ENCODE data around the gene SCN8A. TPM values are rescaled to one million over a fixed set of nuclear protein-coding genes. Genes with fewer than 3 reads are reported as not detected.

The SCN8A gene
- total RNA-seq, 3 donors from 2014 or later (not counting 1 experiment from before 2014, with no cell fraction given), result 0.42 to 0.66 (median 0.65) TPM

DNA sequence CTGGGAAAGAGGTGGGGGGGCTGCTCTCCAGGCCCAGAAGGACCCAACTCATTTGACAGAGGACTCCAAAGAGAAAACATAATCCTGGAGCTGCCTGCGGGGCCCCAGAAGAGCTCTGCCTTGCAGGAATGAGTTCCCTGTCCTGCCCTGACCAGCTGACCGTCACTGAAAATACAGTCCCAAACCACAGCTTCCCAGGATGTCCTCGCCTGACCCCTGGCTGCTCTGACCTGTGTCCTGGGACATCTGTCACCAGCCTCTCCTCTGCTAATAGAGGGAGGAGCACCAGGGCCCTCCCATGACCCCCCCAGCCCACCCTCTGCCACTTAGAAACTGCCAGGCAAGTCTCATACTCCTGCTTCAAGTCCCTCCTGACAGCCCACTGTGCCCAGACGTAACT is 247.7 kb downstream of the SCN8A start:
- intact Hi-C loops (cut with micrococcal nuclease), result no loop called here
- H3K27me3 ChIP-seq (ENCODE audit: control insufficient read depth, insufficient read depth, low read length), result peaks cover 5% of the 10 kb centered on the region
- no peak overlapping the region for H3K4me3 ChIP-seq (ENCODE audit: low read length)
- TF ChIP-seq, protein P1, sequence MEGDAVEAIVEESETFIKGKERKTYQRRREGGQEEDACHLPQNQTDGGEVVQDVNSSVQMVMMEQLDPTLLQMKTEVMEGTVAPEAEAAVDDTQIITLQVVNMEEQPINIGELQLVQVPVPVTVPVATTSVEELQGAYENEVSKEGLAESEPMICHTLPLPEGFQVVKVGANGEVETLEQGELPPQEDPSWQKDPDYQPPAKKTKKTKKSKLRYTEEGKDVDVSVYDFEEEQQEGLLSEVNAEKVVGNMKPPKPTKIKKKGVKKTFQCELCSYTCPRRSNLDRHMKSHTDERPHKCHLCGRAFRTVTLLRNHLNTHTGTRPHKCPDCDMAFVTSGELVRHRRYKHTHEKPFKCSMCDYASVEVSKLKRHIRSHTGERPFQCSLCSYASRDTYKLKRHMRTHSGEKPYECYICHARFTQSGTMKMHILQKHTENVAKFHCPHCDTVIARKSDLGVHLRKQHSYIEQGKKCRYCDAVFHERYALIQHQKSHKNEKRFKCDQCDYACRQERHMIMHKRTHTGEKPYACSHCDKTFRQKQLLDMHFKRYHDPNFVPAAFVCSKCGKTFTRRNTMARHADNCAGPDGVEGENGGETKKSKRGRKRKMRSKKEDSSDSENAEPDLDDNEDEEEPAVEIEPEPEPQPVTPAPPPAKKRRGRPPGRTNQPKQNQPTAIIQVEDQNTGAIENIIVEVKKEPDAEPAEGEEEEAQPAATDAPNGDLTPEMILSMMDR (IDR thresholded peaks at IDR 0.05), result no peak
- Mint-ChIP-seq H3K4me1 (no peaks in the 10 kb centered on the region), H3K27me3 (ENCODE audit: low read depth in 2 of 2) (peaks cover 14 to 20% of the 10 kb centered on the region in 2 donors), H3K9me3 (no peaks in the 10 kb centered on the region), H3K27ac (no peak overlapping the region), H3K4me3 (no peak overlapping the region), H3K36me3 (no peaks in the 10 kb centered on the region)
- no peak for DNase-seq
- no peaks in the 10 kb centered on the region for H3K36me3 ChIP-seq (ENCODE audit: control insufficient read depth, insufficient read depth, low read length)
- ATAC-seq, result no peak
- H3K9me3 ChIP-seq (ENCODE audit: control insufficient read depth, insufficient read depth, low read length), result no peaks in the 10 kb centered on the region
- 83% methylated on average over 3 of the region's 4 CpGs for WGBS (ENCODE audit: insufficient coverage)
- H3K4me1 ChIP-seq (ENCODE audit: control insufficient read depth, insufficient read depth, low read length), result no peaks in the 10 kb centered on the region
- H3K27ac ChIP-seq (ENCODE audit: low read length), result no peak overlapping the region

GRCh38 chr12:51839310-51839947 is 248.4 kb downstream of the SCN8A start:
- 86% methylated on average over 5 of the region's 5 CpGs for WGBS (ENCODE audit: insufficient coverage)

GRCh38 chr12:51840966-51841365 is 249.9 kb downstream of the SCN8A start:
- Mint-ChIP-seq H3K4me1 (peaks cover 0 to 2% of the 10 kb centered on the region in 2 donors), H3K4me3 (no peak overlapping the region), H3K27me3 (ENCODE audit: low read depth in 2 of 2) (peaks cover 24 to 35% of the 10 kb centered on the region in 2 donors), H3K9me3 (no peaks in the 10 kb centered on the region), H3K36me3 (no peaks in the 10 kb centered on the region), H3K27ac (no peak overlapping the region)
- Histone ChIP-seq H3K27me3 (ENCODE audit: control insufficient read depth, insufficient read depth, low read length) (peaks cover 11% of the 10 kb centered on the region), H3K4me1 (ENCODE audit: control insufficient read depth, insufficient read depth, low read length) (no peaks in the 10 kb centered on the region), H3K9me3 (ENCODE audit: control insufficient read depth, insufficient read depth, low read length) (no peaks in the 10 kb centered on the region), H3K4me3 (ENCODE audit: low read length) (no peak overlapping the region), H3K27ac (ENCODE audit: low read length) (no peak overlapping the region), H3K36me3 (ENCODE audit: control insufficient read depth, insufficient read depth, low read length) (no peaks in the 10 kb centered on the region)
- no peak for ATAC-seq
- no peak for DNase-seq
- WGBS (ENCODE audit: insufficient coverage), result 81% methylated on average over 6 of the region's 6 CpGs
- TF ChIP-seq, protein P1 (IDR thresholded peaks at IDR 0.05), result no peak
- intact Hi-C loops (cut with micrococcal nuclease), result no loop called here

More at GRCh38 chr12:51839310-51839947, 248.4 kb downstream of the SCN8A start:
- H3K9me3 Mint-ChIP-seq, result no peaks in the 10 kb centered on the region
- no peak overlapping the region for H3K27ac ChIP-seq (ENCODE audit: low read length)
- intact Hi-C loops (cut with micrococcal nuclease), result no loop called here
- ATAC-seq, result no peak
- TF ChIP-seq, protein P1 (IDR thresholded peaks at IDR 0.05), result no peak
- no peak overlapping the region for H3K4me3 Mint-ChIP-seq
- H3K9me3 ChIP-seq (ENCODE audit: control insufficient read depth, insufficient read depth, low read length), result no peaks in the 10 kb centered on the region
- no peak for DNase-seq
- H3K4me1 ChIP-seq (ENCODE audit: control insufficient read depth, insufficient read depth, low read length), result no peaks in the 10 kb centered on the region
- H3K36me3 Mint-ChIP-seq, result no peaks in the 10 kb centered on the region
- H3K27me3 Mint-ChIP-seq (ENCODE audit: low read depth in 2 of 2), result peaks cover 21 to 22% of the 10 kb centered on the region in 2 donors
- peaks cover 4% of the 10 kb centered on the region for H3K27me3 ChIP-seq (ENCODE audit: control insufficient read depth, insufficient read depth, low read length)
- H3K4me1 Mint-ChIP-seq, result no peaks in the 10 kb centered on the region
- H3K4me3 ChIP-seq (ENCODE audit: low read length), result no peak overlapping the region
- no peaks in the 10 kb centered on the region for H3K36me3 ChIP-seq (ENCODE audit: control insufficient read depth, insufficient read depth, low read length)
- H3K27ac Mint-ChIP-seq, result no peak overlapping the region

DNA sequence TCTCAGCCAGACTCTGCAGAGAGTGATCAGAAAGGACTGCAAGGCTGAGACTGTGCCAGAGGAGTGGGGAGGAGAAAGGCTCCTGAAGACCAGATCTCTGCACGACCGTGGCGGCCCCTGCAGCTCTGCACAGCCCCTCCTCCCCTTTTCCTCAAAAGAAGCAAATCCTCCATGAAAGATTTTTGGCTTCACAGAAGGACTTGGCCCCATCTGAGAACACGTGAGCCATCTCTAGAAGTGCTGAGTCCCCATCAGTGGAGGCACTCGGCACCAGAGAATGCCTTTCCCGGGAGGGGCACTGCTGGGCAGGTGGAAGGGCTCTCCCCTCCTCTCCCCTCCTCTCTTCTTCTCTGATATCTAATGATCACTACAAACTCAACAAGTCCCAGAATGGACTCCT is 250.7 kb downstream of the SCN8A start:
- H3K9me3 ChIP-seq (ENCODE audit: control insufficient read depth, insufficient read depth, low read length), result no peaks in the 10 kb centered on the region
- H3K36me3 ChIP-seq (ENCODE audit: control insufficient read depth, insufficient read depth, low read length), result no peaks in the 10 kb centered on the region
- peaks cover 17% of the 10 kb centered on the region for H3K27me3 ChIP-seq (ENCODE audit: control insufficient read depth, insufficient read depth, low read length)
- Mint-ChIP-seq H3K27me3 (ENCODE audit: low read depth in 2 of 2) (peaks cover 32 to 40% of the 10 kb centered on the region in 2 donors), H3K36me3 (no peaks in the 10 kb centered on the region), H3K27ac (no peak overlapping the region), H3K9me3 (no peaks in the 10 kb centered on the region), H3K4me3 (no peak overlapping the region), H3K4me1 (peaks cover 0 to 8% of the 10 kb centered on the region in 2 donors)
- ATAC-seq (no peak), DNase-seq (no peak)
- H3K4me3 ChIP-seq (ENCODE audit: low read length), result no peak overlapping the region
- 83% methylated on average over 6 of the region's 6 CpGs for WGBS (ENCODE audit: insufficient coverage)
- no peak overlapping the region for H3K27ac ChIP-seq (ENCODE audit: low read length)
- TF ChIP-seq, protein P1 (IDR thresholded peaks at IDR 0.05), result no peak
- intact Hi-C loops (cut with micrococcal nuclease), result no loop called here
- H3K4me1 ChIP-seq (ENCODE audit: control insufficient read depth, insufficient read depth, low read length), result peaks cover 8% of the 10 kb centered on the region
